Ovary (tissue), 3 donors: Measurements from ENCODE around the gene BRWD1.

Experiments
- CTCF ChIP-seq, 3 donors: fragments of 450-650 bp in 2 of 3; fragments of 200-600 bp in 1 of 3; IDR thresholded peaks; one replicate each; pipeline versions ENCODE4 v1.5.1 to v1.8.0; 2016 to 2022; ENCODE audit warnings: antibody characterized with exemption in 3 of 3, mild to moderate bottlenecking in 1 of 3
- POLR2A ChIP-seq: fragments of 450-650 bp; IDR thresholded peaks from one replicate; pipeline ENCODE4 v1.6.1; 2017; ENCODE audit warnings: antibody characterized with exemption, mild to moderate bottlenecking, moderate library complexity
- donor health status: DM: no; HTN: no; CAD: no.

GRCh38 chr21:39224930-39225329 lies 88.5 kb downstream of the BRWD1 start:
- TF ChIP-seq CTCF (IDR thresholded peaks at IDR 0.05) = no peak
- TF ChIP-seq POLR2A = no peak
